ENCODE measurements around the gene LGR6.
A peak's percentile ranks its signal among the peaks of the same experiment; 100 is the strongest.

Gene LGR6

DNA sequence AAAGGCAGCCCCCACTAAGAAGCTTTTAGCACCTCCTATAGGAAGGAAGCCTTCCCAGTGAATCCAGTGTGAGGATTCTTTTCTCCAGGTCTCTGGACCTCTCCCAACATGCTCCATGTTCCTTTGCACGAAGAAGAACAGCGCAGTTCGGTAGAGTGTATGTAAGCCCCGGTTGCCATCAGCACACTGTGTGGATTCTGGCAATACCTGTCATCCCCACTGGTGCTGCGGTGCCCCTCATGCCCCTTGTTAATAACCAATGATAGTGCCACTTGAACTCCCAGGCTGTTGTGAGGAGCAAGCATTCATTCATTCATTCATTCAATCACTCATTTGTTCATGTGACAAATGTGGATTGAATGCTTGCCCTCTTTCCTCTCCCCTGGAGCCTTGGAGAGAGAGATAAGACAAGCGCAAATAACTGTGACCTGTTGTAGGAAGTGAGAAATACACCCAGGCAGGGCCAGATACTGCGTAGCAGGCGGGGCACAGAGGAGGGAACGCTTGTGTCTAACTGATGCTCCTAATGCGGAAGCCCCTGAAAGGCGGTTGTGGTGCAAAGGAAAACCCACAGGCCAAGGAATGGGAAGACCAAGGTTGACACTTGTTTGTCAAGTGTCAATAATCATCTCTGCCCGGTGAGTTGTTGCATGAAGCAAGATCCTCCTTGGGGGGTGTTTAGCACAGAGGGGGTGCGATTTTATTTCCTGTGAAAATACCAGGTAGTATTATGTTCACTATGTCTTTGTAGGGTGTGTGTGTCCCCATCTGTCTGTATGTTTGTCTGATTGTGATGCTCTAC lies 9.8 kb downstream of the LGR6 start:
- no peak for DNase-seq

DNA sequence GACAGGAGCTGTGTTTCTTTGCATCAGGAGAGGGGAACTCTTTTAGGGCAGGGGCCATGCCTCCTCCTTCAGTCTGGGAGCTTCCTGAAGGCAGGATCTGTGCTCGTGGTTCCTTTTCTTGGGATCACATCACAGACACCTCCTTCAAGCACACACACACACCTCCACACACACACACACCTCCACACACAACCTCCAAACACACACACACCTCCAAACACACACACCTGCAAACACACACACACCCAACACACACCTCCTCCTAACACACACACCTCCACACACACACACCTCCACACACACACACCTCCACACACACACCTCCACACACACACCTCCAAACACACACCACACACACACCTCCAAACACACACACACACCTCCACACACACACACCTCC lies 10.5 kb downstream of the LGR6 start:
- no peak for DNase-seq

DNA sequence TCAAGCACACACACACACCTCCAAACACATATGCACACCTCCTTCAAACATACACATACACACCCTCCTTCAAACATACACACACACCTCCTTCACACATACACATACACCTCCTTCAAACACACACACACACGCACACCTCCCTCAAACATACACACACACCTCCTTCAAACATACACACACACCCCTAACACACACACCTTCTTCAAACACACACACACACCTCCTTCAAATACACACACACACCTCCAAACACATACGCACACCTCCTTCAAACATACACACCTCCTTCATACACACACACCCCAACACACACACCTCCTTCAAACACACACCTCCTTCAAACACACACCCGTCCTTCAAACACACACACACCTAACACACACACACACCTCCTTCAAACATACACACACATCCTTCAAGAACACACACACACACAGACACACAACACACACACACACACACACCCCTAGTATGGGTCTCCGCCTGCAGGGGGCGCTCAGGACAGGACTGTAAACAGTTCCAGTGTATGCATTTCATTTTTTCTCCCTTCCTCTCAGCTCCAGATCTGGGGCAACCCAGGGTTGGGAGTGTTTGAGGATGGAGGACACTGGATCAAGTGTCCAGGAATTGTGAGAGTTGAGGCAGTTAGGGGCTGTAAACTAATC lies 12.1 kb downstream of the LGR6 start:
- DNase-seq, result no peak

DNA sequence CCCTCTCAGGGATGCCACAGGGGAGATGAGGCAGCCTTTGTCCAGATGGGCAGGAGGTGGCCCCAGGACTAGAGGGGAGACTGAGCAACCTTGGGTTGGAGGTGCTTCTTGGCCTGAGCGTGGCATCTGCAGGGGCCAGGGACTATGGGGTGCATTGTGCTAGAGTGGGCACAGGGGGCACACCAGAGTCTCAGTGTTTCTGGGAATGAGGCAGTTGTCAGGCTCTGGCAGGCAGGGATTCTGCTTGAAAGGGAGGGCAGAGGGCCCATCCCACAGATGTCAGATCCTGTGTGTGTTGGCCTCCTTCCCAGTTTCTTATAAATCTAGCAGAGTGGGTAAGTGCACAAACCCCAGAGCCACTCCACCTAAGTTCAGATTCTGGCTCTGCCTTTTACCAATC lies 13.7 kb downstream of the LGR6 start:
- peak; percentile 89 for DNase-seq

DNA sequence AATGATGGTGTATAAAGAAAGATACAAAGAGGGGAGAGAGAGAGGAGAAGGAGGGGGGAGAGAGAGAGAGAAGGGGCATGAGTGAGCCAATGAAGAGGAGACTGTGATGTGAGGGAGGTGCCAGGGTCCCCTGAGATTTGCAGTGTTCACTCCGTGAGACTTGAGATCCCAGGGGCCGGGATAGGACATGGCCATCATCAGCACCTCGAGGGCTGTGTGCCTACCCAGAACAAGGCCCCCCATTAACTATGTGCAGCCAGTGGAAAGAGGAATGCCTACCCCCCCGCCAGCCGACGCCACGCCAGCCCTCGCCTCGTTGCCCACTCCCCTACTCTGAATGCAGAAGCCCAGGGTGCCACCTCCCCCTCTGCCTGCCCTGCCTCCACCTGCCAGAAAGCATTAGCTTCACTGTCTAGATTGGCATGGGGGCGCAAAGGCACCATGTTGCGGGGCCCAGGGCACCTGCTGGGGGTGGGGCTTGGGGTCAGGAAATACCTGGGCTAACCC lies 14.8 kb downstream of the LGR6 start:
- no peak for DNase-seq

DNA sequence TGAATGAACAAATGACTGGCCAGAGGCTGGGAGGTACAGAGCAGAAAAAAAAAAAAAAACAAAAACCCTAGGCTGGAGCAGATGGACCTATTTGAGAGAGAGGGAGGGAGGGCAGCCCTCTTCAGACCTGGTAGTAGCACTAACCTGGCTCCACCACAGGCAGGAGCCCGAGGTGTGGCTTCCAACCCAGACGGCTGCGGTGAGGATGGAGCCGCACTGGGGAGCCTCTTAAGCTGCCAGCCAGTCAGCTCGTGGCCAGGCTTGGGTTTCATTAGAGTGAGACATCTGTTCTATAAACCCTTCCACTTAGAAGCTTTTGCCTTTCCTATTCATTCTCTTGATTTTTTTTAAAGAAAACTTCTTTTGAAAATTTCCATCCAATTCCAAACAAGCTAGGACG lies 16.8 kb downstream of the LGR6 start:
- peak; percentile 92 for DNase-seq

DNA sequence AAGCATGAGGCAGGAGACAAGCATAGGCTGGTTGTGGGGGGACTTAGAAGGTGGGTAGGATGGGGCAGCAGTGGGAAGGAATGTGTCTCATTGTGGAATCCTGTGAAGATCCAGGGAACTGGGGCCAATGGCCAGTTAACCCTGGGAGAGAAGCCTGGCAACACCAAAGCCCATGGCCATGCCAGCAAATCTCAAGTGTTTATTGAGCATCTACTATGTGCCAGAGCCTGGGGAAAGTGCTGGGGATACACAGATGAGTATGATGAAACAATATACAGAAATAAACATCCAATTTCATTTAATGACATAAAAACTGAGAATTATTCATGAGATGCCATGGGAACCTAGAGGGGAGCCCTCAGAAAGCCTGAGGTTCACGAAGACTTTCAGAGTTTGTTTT lies 17.4 kb downstream of the LGR6 start:
- no peak for DNase-seq

DNA sequence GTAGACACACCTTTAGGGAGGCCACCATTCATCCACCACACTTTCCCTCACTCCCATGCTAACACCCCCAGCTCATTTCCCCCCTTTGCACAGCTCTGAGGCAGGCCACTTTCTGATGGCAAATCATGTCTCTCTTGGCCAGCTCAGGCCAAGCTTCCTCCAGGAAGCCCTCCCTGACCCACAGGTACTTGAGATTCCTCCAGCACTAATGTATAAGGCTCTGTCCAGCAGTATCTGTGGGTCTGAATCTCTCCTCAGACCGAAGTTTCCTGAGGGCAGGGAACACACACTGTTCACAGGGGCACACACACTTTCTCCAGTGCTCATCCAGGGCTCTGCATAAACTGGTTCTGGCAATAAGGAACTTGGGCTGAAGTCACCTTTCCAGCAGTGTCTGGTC lies 19.2 kb downstream of the LGR6 start:
- no peak for DNase-seq

DNA sequence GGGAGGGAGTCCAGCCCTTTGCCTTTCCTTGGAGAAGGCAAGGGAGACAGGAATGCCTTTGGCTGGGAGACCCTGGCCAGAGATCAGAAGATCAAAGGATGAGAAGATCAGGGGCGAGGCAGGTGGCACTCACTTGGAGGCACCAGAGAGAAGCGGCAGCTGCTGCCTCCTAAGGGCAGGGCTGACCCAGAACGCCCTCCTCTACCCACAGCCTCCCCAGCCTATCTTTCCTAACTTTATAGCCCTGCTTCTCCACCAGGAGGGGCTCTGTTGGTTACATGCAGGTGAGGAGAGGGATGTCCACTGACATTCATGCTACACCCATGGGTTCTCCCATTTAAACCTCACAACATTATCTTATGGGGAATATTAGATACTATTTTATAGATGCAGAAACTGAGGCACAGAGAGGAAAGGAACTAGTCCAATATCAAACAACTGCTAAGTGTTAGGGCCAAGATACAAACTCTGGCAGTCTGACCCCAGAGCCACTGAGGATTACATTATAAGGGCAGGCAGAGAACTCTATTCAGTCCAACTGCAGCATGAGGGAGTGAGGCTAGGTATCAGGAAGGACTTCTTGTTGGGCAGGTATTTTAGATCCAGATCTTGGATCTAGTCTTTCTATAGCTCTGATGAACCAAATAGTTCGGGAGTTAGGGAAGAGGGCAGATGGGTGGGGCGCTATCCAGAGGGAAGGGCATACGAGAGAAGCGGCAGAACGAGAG lies 19.9 kb downstream of the LGR6 start:
- DNase-seq, result peak; percentile 71

DNA sequence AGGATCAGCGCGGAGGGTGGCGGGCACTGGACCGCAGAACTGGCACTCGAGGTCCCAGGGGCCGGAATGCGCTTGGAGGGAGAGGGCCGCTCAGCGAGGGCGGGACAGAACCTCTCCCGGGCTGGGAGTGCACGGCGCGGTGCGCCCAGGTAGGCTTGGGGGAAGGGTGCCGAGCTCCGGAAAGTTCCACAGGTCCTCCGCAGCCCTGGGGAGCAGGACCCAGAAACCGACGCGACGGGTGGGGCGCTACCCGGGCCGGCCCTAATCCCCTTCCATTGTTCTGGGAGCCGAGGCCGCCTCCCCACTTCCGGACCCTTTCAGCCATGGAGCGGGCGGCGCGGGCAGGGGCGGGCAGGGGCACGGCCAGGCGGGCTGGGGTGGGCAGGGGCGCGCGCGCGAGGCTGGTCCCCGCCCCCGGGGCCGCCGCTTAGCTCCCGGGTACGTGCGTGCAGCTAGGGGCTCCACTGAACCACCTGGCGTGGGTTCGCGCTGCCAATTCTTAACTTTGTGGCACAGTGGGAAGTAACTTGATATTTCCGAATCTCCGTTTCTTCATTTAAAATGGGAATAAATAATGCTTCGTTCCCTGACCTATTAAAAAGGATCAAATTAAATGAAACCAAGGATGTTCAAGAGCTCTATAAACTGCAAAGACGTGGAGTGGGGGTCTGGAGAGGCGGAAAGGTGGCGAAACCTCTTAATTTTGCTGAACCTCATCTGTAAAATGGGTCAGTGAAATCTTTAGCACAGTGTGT lies 20.7 kb downstream of the LGR6 start:
- DNase-seq, result no peak

DNA sequence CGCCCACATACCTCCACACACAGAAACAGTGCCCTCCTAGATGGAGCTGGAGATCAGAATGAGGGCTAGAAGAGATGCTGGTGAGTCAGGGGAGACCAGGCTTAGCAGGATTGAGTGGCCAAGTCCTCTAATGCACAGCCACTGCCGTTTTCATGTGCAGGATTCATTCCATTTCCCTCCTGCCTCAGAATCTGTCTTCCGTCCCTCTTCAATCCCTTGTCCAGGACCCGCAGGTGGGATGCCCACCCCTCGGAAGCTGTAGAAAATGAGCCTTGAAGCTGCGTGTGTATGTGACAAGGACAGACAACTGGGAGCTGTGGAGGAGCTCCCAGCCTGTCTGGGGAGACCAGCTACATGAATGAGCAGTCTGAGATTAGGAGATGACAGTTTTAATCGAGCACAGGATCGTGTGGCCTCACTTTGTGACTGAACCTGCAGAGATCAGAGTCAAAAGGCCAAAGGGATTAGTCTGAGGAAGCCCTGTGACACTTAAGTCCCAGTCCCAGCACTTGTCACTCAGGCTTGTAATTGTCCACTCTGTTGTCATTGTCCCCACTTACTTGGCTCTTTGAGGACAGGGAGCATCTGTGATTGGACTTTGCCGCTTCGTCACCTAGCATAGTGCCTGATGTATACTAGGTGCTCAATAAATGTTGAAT lies 22.0 kb downstream of the LGR6 start:
- DNase-seq, result no peak

DNA sequence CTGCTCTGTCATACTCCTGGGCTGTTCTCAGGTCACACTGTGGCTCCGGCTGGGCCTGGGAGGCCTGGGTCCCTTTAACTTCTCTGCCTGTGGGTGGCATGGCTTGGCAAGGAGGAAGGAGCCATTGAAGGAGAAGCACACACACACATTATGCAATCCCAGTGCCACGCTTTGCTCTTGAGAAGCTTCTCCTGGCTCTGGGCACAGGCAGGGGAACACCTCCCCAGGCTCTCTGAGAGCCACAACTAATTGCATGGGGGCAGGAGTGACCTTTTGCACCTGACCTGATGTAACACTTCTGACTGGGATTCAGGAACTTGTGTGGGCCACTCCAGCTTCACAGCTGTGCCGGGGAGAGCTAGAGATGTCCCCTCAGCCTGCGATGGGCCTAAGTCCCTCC lies 23.1 kb downstream of the LGR6 start:
- no peak for DNase-seq

DNA sequence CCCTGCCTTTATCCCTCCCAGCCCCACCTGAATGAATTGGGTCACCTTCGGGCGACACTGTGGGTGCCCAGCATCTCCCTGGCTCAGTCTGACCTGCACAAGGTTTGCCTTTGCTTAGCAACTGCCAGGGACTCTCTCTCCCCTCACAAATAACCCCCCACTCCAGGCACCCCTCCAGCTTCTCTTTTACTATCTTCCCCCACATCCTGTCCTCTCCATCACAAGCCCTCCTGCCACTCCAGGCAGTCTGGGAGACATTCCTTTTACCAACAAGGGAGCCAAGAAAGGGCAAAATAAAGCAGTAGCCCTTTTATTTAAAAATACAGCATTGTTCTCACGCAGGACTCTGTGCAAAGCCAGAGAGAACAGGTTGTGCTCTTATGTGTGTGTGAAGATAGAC lies 23.9 kb downstream of the LGR6 start:
- no peak for DNase-seq

DNA sequence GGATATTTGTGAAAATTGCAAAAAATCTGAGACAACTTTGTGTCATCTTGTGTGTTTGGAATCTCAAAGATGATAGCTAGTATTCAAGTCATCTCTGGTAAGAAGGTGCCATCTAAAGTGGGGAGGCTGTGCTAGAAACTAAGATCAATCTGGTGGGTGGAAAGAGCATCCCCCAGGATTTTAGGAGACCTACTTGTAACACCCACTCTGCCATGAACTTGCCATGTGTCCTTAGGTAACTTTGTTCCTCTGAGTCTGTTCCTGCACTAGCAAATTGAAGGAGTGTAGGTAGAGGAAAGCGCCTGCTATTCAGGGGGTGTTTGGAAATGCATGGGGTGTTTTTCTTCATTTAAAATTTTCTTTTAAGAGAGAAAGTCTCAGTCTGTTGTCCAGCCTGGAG lies 24.4 kb downstream of the LGR6 start:
- DNase-seq, result no peak

DNA sequence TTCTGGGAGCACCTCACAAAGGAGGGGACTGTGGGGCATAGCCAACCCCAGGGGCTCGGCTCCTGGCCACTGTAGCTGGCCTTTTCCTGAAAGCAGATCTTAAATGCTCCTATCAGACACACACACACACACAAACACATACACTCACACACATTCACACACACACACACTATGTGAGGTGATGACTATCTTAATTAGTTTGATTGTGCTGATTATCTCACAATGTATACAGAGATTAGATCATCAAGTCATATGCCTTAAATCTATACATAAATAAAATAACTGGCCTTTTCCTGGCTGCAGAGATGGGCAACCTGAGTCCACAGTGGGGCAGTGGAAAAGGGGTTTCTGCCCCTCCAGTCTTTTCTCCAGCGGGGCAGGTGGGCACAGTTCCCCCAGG lies 27.1 kb downstream of the LGR6 start:
- DNase-seq, result no peak

DNA sequence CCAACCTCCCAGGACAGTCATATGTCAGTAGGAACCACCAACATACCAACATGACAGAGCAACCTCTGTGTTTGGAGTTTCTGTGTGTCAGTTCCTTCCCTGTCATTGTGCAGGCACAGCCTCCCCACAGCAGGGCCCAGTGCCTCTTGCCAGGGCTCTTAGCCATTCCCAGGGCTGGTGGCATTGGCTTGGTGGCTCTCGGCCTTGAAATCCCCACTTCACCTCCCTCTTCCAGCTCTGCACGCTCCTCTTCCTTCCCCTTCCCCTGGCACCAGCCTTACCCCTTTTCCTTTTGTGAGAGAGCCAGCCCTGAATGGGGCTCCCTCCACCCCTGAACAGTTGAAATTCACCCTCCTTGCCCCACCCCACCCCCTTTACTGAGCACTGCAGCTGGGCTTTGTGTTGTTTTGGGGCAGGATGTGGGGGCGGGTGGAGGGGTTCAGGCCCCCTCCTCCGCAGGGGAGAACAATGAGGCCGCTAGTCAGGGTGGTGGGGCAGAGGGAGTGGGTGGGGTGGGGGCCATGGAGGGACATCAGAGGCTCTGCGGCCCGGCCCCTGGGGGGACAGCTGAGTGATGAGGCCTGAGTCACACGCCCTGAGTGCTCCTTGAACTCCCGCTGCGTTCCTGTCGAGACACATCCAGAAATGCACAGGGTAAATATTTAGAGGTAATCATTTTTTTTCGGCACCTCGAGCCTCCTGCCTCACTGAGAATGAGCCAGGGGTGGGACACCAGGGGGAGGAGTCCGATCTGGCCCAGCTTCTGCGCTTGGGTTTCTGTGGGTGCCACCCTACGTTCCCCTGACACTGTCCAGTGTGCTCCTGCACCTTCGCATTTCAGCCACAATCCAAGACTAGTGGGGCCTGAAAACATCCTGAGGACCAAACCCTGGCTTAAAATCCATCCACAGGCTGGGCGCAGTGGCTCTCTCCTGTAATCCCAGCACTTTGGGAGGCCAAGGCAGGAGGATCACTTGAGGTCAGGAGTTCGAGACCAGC lies 28.6 kb downstream of the LGR6 start:
- no peak for DNase-seq

DNA sequence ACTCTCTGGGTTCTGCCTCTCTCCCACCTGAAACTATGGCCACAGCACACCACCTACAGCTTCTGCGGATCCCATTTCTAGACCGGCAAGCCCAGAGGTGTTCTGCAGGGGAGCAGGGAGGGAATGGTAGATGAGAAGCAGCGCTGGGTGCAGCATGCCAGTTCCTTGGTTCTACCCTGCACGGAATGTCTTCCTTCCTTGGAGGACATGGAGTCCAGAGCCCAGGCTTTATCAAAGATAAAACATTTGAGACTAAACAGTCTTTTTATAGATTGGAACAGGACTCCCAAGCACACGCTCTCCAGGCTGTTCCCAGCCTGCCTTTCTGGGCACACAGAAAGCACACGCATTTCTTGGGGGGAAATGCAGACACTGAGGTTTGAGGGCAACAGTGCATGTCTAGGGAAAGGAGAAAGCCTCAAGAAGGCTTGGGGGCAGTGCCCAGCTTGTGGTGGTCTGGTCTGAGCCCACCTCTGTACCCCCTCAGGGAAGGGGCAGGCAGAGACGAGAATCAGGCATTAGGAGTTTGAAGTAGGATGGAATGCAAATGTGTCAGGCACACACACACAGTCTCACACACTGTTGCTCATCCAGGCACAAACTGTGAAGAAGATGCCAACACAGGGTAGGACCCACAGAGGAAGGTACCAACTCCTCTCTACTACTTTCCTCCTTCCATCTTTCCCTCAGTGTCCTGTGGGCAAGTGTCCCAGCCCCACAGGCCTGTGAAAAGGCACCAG lies 29.7 kb downstream of the LGR6 start:
- no peak for DNase-seq

DNA sequence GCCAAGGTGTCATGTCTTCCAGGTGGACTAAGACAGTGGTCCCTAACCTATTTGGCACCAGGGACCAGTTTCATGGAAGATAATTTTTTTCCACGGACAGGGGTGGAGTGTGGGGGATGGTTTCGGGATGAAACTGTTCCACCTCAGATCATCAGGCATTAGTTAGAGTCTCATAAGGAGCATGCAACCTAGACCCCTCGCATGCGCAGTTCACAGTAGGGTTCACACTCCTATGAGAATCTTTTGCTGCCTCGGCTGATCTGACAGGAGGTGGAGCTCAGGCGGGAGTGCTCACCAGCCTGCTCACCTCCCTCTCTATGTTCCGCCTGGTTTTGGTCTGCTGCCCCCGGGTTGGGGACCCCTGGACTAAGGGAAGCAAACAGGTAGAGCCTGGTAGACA lies 30.9 kb downstream of the LGR6 start:
- no peak for DNase-seq

DNA sequence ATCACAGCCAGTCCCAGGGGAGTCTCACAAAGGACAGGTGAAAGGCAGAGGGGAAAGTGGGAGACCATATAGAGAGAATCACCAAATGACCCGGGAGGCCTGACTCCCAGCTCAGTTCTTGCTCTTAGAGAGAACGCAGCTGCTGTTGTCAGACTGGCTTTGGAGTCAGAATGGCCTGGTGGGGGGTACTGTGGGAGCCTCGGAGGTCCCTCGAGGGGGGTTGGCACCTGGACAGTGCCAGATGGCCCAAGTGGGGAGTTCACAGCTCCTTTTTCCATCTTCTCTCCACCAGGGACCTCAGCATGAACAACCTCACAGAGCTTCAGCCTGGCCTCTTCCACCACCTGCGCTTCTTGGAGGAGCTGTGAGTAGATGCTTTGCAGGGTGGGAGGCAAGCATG lies 31.5 kb downstream of the LGR6 start:
- DNase-seq, result peak; percentile 9

DNA sequence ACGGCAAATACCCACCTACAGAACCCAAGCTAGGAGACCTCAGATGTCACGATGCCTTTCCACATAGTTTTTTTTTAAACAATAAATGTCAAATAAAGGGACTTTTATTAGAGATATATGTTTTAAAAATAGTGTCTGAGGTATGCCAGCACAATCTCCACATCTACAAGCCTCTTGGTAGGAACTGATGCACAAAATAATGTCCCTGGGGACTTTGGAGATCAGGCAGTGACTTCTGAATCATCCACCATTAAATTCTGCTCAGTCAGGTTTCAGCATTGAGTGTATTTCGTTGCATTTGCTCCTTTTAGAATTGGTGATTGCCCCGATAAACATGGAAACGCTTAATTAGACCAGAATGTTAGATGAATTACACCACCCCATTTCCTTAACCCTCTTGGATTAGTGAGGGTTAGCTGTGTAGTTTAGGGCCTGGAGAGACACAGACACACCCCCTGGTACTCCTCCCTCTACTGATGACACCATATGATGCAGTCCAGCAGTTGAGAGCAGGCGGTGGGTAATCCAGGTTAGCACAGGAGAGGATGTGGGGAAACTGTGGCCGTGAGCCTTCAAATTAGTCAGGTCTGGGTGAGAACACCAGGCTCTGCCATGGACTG lies 33.6 kb downstream of the LGR6 start:
- no peak for DNase-seq

Data from DMS 273 treated with DMSO at 0.1 percent for 48 hours (cell line).